Activated CD8-positive, alpha-beta T cell treated with anti-CD3 and anti-CD28 coated beads for 36 hours (primary cell): ENCODE data around the gene ABCA5. TPM values are rescaled to one million over a fixed set of nuclear protein-coding genes. Genes with fewer than 3 reads are reported as not detected.

Source experiments
- ATAC-seq: fragments of 200-7000 bp; cut with Tn5 transposase; one replicate; pipeline ENCODE4 v1.10.0; 2021; ENCODE audit warnings: mild to moderate bottlenecking, moderate library complexity
- CTCF ChIA-PET: fragments of 350-600 bp; sonication (Branson Sonifier 250); formaldehyde crosslinking; loops from one replicate; lab custom pipeline; 2021; ENCODE audit warnings: antibody characterized with exemption; lab: Charles Lee
- POLR2A ChIA-PET: fragments of 350-600 bp; sonication (Branson Sonifier 250); formaldehyde crosslinking; loops from one replicate; lab custom pipeline; 2021; ENCODE audit warnings: antibody characterized with exemption; lab: Charles Lee
- DNase-seq: peaks from one replicate; pipeline ENCODE4 v3.0.0-alpha.2; 2020
- H3K27ac Mint-ChIP-seq: one replicate; pipeline ENCODE4 v1.8.0; 2021; ENCODE audit warnings: mild to moderate bottlenecking, mixed read lengths
- H3K27me3 Mint-ChIP-seq: one replicate; pipeline ENCODE4 v1.8.0; 2021; ENCODE audit warnings: mixed read lengths
- H3K36me3 Mint-ChIP-seq: one replicate; pipeline ENCODE4 v1.8.0; 2021; ENCODE audit warnings: low read depth, mixed read lengths
- H3K4me1 Mint-ChIP-seq: one replicate; pipeline ENCODE4 v1.8.0; 2021; ENCODE audit warnings: low read depth, mixed read lengths
- H3K4me3 Mint-ChIP-seq: one replicate; pipeline ENCODE4 v1.8.0; 2021; ENCODE audit warnings: mild to moderate bottlenecking, moderate library complexity, mixed read lengths
- H3K9me3 Mint-ChIP-seq: one replicate; pipeline ENCODE4 v1.8.0; 2021; ENCODE audit warnings: mixed read lengths
- intact Hi-C: fragments of 100-400 bp; cut with micrococcal nuclease; formaldehyde crosslinking; loops from one replicate; pipeline ENCODE4 v1.10.0; 2022
- total RNA-seq, 2 experiments: library from RNA; stranded (reverse); gene quantifications; one replicate each; pipeline ENCODE4 v1.2.3, GENCODE V29; 2021
- TF ChIP-seq, protein P1 (sequence below): fragments of 200-600 bp; IDR thresholded peaks from one replicate; pipeline ENCODE4 v1.8.0; 2022; ENCODE audit warnings: antibody characterized with exemption, mild to moderate bottlenecking

ABCA5 gene
- total RNA-seq, 2 experiments from 2014 or later = 12.4 to 13.2 TPM

DNA sequence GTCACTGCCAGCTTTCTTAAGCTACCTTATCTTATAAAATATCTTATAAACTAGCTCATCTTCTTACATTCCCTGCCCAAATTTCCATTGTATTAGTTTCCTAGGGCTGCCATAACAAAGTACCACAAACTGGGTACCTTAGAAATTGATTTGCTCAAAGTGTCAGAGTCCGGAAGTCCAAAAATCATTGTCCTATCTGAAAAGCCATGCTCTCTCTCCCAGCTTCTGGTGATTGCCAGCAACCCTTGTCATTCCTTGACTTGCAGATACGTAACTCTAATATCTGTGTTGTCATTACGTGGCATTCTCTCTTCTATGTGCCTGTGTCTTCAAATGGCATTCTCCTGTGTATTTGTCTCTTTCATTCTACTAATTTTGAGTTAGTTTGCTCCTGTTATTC, 96.0 kb downstream of the ABCA5 start:
- no peak for ATAC-seq
- H3K4me3 Mint-ChIP-seq = no peak overlapping the region
- DNase-seq = no peak
- H3K9me3 Mint-ChIP-seq = peaks cover 29% of the 10 kb centered on the region
- TF ChIP-seq, protein P1, sequence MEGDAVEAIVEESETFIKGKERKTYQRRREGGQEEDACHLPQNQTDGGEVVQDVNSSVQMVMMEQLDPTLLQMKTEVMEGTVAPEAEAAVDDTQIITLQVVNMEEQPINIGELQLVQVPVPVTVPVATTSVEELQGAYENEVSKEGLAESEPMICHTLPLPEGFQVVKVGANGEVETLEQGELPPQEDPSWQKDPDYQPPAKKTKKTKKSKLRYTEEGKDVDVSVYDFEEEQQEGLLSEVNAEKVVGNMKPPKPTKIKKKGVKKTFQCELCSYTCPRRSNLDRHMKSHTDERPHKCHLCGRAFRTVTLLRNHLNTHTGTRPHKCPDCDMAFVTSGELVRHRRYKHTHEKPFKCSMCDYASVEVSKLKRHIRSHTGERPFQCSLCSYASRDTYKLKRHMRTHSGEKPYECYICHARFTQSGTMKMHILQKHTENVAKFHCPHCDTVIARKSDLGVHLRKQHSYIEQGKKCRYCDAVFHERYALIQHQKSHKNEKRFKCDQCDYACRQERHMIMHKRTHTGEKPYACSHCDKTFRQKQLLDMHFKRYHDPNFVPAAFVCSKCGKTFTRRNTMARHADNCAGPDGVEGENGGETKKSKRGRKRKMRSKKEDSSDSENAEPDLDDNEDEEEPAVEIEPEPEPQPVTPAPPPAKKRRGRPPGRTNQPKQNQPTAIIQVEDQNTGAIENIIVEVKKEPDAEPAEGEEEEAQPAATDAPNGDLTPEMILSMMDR = no peak
- intact Hi-C loops = no loop called here
- peaks cover 4% of the 10 kb centered on the region for H3K4me1 Mint-ChIP-seq
- H3K27ac Mint-ChIP-seq = no peak overlapping the region
- no peaks in the 10 kb centered on the region for H3K27me3 Mint-ChIP-seq
- POLR2A ChIA-PET = no interaction called here
- CTCF ChIA-PET = interaction anchor here (0.8 kb wide), 1 partner anchor 472 kb away, joined by 3 read pairs; no protein-coding TSS in a partner anchor
- H3K36me3 Mint-ChIP-seq = peaks cover 2% of the 10 kb centered on the region

DNA sequence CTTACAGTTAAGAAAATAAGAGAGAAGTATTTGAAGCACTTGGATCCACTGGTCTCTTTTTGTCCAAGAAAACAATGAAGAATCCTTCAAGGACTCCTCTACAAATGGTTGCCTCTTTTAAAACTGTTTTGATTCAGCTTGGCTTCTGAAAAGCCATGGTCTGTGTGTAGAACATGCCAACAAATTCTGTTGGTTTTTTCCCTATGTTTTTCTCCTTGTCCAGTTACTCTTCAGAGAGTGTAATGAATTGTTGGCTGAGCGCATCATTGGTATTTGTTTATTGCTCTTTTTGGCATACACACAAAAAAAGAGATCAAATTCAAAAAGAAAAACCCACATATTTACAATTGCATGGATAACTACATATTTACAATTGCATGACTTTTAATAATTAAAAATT, 98.4 kb downstream of the ABCA5 start, which contains the start of gene ABCA10:
Gene ABCA10 (minus strand): TSS at position 249 of the 400 bp plus-strand sequence. CDS start 3,466 bp downstream, outside the sequence.
- DNase-seq = no peak
- ChIA-PET CTCF (interaction anchor here (1.4 kb wide), 1 partner anchor 9 kb away, joined by 5 read pairs; no protein-coding TSS in a partner anchor), POLR2A (no interaction called here)
- peaks cover 24% of the 10 kb centered on the region for H3K9me3 Mint-ChIP-seq
- no peaks in the 10 kb centered on the region for H3K27me3 Mint-ChIP-seq
- peaks cover 2% of the 10 kb centered on the region for H3K36me3 Mint-ChIP-seq
- intact Hi-C loops = no loop called here
- H3K27ac Mint-ChIP-seq = no peak within 1 kb of the TSS
- H3K4me1 Mint-ChIP-seq = peaks cover 9% of the 10 kb centered on the region
- ATAC-seq = no peak
- no peak within 1 kb of the TSS for H3K4me3 Mint-ChIP-seq
- TF ChIP-seq, protein P1 = no peak

DNA sequence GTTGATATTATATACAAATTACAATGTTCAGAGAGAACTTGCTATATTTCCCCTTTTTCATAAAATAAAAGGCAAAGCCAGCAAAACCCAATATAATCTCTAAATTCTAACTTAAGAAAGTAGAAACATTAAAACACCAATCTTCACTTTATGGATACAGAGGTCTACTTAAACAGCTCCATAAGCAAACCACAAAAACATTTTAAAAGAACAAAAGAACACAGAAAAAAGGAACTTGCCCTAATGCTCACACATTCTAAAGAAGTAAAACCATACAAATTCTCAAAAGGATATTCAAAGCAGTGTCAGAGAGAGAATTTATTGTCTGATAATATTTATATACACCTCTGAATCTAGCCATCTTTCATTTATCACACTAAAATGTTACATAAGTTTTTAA, 98.9 kb downstream of the ABCA5 start:
- no peak for ATAC-seq
- peaks cover under 1% of the 10 kb centered on the region for H3K36me3 Mint-ChIP-seq
- no peak for DNase-seq
- POLR2A ChIA-PET = interaction anchor here (0.9 kb wide), 1 partner anchor 147 kb away, joined by 3 read pairs; no protein-coding TSS in a partner anchor
- CTCF ChIA-PET = interaction anchor here (1.4 kb wide), 1 partner anchor 10 kb away, joined by 5 read pairs; no protein-coding TSS in a partner anchor
- H3K27ac Mint-ChIP-seq = no peak overlapping the region
- peaks cover 11% of the 10 kb centered on the region for H3K4me1 Mint-ChIP-seq
- intact Hi-C loops = no loop called here
- TF ChIP-seq, protein P1 = no peak
- no peak overlapping the region for H3K4me3 Mint-ChIP-seq
- H3K27me3 Mint-ChIP-seq = no peaks in the 10 kb centered on the region
- H3K9me3 Mint-ChIP-seq = peaks cover 18% of the 10 kb centered on the region

DNA sequence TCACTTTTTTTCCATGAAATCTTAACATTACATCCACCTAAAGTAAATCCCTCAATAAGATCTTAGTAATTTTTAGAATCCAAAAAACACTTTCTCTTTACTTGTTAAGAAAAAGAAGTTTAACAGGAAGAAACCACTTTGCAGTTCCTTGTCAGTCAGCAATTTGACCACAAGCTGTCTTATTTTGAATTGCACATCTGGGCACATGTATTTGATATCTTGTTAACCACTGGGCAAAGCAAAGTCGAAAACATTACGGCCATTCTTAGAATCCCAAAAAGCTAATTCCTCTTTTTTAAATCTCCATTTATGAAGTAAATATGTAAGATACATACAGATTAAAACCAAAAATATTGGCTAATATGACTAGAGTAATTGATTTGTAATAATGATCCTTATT, 99.4 kb downstream of the ABCA5 start:
- no peak overlapping the region for H3K27ac Mint-ChIP-seq
- peaks cover 14% of the 10 kb centered on the region for H3K9me3 Mint-ChIP-seq
- DNase-seq = no peak
- ChIA-PET CTCF (interaction anchor here (1.4 kb wide), 1 partner anchor 10 kb away, joined by 5 read pairs; no protein-coding TSS in a partner anchor), POLR2A (interaction anchor here (0.9 kb wide), 1 partner anchor 146 kb away, joined by 3 read pairs; no protein-coding TSS in a partner anchor)
- H3K4me3 Mint-ChIP-seq = no peak overlapping the region
- no peaks in the 10 kb centered on the region for H3K36me3 Mint-ChIP-seq
- intact Hi-C loops = no loop called here
- H3K27me3 Mint-ChIP-seq = no peaks in the 10 kb centered on the region
- TF ChIP-seq, protein P1 = no peak
- peaks cover 11% of the 10 kb centered on the region for H3K4me1 Mint-ChIP-seq
- no peak for ATAC-seq

DNA sequence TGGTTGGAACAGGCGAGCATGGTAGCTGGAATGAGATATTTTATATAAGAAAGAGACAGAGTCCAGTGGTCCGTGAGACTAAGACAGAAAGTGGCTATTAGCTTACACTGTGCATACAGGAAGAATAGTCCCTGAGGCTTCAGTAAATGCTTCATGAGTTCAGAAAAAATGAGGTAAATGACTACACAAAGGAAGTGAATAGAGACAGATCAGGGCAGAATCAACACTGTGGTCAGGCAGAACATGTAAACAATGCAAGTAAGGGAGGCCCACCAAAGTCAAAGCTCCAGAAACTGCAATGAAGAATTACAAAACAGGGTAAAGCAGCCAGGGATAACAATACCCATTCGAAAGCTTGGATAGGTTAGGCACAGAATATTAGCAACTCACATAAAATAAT, 103.1 kb downstream of the ABCA5 start:
- CTCF ChIA-PET = interaction anchor here (1.0 kb wide), 1 partner anchor 24 kb away, joined by 4 read pairs; no protein-coding TSS in a partner anchor
- Mint-ChIP-seq H3K4me3 (no peak overlapping the region), H3K9me3 (no peaks in the 10 kb centered on the region), H3K27me3 (no peaks in the 10 kb centered on the region), H3K27ac (no peak overlapping the region), H3K4me1 (peaks cover 11% of the 10 kb centered on the region), H3K36me3 (no peaks in the 10 kb centered on the region)
- intact Hi-C loops = no loop called here
- POLR2A ChIA-PET = no interaction called here
- ATAC-seq (no peak), DNase-seq (no peak)
- TF ChIP-seq, protein P1 = no peak
